Stimulated activated CD4-positive, alpha-beta T cell treated with anti-CD3 and anti-CD28 coated beads, Interleukin-12 subunit alpha, Interleukin-12 subunit beta, amount 100 ng/mL, for 4 hours (primary cell): ENCODE measurements around the gene MMP3.

Source experiments
- DNase-seq: peaks from one replicate; pipeline ENCODE4 v3.0.0-alpha.2; 2020

MMP3 gene

DNA sequence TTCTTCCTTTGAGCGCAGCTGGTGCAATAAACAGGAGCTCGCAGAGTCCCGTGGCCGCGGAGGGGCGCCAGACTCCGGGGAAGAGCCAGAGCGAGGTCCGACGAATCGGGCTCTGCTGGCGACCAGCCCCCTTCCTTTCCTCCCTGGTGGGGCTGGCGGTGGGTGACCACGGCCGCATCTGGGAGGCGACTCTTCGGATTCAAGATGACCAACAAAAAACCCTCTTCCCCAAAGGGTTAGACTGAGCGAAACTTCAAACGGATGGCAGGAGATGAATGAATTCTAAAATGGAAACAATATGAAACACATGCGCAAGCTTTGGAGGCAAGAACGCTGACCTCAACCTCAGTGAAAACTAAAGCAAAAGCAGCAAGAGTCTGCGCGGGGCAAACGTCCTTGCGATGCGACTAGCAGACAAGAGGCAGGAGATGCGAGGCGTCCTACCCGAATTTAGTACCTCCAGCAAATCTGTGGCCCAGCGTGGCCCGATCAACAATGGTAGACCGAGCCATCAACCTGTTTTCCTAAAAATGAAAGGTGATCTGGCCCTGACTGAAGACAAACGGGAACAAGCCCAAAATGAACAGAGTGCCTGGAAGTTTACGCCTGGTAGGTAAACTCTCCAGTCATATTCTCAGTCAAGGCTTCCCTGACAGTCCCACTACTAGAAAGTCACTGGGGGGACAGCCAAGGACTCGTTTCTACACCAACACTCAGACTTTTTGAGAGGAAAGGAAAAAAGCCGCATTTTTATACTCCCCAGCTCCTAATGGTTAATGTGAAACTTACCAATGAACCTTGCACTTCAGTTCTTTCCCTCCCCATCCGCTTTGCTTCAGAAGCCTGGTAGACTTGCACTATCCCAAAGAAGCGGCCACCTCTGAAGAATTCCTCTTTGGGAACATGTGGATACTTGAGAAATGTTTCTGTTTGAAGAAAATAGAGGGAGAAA, 11.6 kb downstream of the MMP3 start:
- no peak for DNase-seq

DNA sequence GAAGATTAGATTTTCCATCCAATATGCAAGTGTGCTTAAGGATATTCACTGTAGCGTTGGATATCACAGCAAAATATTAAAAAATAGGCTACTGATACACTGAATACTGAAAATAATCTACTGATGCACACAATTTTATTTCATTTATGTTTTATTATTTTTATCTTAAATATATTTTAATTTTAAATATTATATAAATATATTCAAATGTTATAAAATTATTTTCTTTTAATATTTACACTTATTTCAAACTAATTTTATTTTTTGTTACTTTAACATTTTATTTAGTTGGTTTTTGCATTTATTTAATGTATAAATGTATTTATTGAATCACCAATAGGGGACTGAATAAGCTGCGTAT, 12.3 kb downstream of the MMP3 start:
- DNase-seq, result no peak

DNA sequence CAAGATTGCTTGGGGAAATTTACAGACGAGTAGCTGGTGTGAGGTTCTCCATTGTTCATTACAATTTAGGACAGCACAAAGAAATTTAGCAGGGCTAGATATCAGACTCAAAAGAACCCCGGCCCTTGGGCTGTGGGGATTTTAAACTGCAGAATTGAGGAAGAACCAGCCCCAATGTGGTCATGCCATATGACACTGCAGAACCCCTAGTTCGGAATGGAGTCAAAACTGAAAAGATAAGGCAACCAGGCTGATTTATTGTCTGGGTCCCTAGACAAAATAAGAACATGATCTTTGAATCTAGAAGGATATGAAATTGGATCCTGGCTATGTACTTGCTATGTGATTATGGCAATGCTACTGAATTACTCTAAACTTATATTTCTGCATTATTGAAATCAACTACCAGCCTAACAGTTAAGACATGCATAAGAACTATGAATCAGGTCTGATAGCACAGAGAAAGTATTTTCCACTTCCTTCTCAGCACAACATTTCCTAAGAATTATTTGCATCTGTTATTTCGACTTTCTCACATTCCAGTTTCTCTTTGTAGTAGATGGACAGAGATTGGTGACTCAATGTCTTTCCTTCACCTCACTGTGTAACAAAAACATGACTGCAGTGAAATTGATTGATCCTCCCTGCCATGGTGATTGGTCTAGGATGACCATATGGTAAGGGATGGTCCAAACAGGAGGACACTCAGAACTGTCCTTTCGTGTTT, 13.2 kb downstream of the MMP3 start:
- DNase-seq, result no peak

DNA sequence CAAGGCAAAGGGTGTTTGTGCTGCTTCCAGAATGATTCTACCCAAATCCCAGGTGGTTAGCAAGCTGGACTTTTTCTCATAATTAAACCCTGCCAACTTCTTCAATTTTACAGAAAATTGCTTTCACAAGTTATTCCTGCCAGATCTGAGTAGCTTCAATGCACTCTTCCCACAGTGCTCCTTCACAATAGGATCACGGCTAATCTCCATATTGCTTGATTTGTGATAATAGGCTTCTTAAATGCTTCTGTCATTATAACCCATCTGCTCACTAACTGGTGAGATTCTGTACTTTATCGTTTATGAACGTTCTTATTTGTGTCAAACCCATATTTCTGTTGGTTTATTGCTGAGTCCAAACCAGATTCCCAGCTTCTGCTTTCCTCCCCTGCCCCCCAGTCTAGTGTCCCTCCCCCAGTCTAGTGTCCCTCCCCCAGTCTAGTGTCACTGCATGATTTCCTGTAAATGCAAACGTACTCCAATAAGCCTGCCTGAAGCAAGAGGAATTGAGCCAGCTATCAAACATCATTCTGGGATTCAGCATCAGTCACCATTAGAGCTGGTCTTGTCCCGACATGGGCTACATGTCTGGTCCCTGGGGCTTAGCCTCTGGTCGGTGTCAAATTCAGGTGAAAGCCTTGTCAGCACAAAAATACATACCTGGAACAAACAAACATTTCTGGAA, 14.0 kb downstream of the MMP3 start:
- no peak for DNase-seq

DNA sequence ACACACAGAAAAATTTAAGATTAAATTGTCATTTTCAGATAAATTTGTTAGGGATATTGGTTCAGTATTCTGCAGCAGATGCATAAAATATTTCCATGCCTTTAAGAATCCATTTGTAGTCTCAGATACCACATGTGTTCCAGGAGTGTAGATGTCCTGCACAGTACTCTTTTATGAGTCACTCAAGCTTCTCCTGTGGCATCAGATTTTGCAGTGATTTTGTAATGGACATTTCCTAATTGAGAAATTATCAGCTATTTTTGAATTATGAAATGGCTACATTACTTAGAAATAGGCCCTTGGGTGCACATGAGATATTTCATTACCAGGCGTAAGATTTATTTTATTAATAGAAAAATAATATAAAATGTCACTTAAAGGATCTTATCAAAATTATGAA, 18.9 kb downstream of the MMP3 start:
- no peak for DNase-seq

DNA sequence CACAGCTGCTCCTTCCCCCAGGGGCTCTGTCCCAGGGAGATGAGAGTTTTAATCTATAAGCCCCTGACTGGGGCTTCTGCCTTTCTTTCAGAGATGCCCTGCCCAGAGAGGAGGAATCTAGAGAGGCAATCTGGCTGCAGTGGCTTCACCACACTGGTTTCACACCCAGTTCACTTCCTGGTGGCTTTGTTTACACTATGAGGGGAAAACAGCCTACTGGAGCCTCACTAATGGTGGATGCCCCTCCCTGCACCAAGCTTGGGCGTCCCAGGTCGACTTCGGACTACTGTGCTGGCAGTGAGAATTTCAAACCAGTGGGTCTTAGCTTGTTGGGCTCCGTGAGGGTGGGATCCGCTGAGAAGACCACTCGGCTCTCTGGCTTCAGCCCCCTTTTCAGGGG, 23.9 kb downstream of the MMP3 start:
- DNase-seq, result no peak

DNA sequence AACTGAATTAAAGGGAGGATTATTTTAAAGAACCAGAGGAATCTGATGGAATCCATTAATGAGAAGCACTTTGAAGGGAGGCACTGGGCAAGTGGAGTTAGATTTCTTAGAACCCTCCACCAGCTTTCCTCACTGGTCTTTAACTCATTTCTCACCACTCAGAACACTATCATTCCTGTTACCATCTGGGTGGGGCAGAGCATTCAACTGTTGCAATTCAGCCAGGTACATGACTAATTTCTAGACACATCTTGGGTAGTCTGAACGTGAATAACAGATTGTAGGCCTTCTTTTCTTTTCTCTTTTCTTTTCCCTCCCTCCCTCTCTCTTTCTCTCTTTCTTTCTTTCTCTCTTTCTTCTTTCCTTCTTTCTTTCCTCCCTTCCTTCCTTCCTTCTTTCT, 29.9 kb downstream of the MMP3 start:
- no peak for DNase-seq

DNA sequence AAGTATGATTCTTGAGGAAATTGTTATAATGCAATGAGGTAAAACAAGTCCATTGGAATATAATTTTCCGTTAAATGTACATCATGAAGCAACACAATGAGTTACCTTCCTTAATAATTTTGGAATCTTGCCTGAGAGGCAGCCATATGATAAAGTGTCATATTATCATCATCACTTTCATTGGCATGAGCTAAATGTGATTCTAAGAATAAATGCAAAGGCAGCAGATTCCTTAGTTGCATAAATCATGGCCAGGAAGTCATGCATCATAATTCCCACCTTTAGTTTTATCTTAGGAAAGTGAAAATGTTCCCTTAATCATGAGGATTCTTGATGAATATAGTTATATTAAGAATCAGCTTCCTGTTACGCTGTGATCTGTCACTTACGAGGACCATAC, 31.2 kb downstream of the MMP3 start:
- DNase-seq, result no peak

DNA sequence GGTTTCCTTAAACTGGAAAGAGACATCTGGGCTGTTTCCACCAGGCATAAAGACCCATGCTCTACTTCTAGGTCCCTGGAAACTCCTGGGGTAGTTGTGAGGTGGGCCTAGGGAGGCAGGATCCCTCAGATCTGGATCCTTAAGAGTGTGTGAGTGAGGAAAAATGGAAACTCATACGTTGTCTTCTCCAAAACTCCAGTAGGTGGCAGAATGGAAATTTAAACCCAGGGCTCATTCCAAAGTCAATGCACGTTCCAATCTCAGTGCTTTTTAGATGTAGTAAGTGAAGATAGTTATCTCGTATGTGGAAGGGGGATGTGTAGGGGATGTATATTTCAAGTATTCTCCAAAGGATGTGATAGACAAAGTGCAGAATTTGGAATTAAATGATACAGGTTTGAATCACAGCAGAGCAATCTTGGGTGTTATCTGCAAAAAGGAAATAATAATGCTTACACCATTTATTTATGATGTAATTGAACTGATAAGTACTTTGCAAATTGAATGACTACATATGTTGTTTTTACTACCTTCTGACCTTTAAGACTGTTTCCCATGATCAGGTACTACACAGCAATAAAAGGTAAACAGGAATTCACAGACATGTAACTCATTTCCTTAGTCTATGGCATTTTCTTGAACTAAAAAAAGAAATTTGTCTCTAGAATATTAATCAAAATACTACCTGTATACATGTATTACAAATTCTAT, 32.3 kb downstream of the MMP3 start:
- DNase-seq, result no peak

DNA sequence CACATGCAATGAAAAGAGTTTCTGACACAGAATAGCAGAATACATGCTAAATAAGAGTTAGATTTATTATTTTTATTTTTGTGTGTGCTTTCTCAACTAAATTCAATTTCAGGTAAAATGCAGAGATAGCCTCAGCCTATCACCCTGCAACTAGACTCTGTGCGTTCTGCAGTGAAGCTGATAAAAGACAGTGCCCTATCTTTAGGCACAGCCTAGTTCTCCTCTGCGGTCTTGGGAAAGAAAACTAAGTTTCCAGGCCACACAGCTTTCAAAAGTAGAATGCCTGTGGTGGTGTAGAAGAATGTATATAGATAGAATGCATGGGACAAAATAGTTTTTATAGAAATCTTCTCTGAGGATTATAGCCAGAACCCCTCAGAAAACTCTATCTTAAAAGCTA, 33.4 kb downstream of the MMP3 start:
- DNase-seq, result no peak

DNA sequence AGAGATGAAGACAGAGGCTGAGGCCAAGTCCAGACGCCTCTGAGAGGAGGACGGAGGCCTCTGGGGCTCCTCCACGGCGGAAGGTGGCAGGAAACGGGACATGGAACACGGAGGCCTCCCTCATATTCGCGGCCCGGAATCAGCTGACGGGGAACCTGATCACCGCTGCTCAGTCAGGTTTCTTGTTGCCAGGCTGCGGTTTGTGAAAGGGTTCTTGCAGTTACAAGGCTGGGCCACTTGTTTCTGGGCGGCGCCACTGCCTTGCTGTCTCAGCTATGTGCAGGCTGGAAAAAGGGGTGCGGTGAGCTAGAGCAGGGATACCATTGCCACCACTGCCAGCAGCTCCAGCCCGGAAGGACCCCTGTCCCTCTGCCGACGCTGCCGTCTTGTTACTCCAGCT, 35.5 kb downstream of the MMP3 start:
- DNase-seq, result no peak

DNA sequence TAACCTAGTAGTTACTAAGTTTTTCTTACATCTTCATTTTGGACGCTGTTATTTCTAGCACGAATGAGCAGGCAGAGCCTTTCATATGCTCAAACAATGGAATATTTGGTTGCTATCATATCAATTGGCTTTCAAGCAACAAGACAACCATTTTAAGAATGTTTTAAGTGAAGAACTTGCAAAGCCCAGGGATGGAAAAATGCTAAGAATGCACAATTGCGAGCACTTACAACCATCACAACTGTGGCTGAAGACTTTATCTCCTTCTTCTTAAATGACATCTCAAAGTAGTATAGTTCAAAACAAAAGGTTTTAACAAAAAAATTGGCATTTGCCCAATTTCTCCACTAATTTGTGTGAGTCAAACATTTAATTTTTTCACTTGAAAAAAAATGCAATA, 37.1 kb downstream of the MMP3 start:
- DNase-seq, result no peak

DNA sequence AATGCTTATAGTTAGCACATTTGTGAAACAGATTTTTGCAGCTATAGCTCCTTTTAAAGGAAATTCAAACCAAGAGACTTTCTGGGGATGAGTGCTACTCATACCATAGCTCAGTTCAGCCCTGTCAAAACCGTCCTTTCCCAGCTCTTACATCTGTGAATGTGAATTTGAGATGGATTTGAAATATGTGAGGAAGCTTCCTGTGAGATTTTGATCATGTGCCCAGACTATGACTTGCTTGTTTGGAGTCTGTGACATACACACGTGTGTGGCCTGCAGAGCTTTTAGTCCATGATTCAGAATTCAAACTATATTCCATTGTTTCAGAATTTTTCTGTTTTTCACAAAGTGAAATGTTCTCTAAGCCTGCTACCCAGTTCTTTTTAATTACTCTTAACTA, 41.1 kb downstream of the MMP3 start:
- no peak for DNase-seq

DNA sequence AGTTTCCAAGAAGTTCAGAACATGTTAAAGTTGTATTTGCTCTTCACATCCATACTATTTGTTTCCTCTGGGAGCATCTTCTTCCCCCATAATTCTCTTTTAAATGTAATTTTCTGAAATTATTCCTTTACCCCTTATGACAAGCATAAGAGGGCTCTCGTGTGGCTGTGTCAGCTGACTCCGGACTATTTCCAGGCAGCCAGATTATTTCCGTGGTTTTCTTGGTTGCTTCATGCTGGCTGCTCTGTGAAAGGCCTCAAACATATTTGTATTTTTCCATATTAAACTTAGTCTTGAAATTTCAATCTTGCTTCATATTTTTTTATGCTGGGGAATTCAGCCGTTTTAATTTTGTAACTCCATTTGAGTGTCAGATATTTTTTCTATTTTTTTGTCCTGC, 42.6 kb downstream of the MMP3 start:
- no peak for DNase-seq

DNA sequence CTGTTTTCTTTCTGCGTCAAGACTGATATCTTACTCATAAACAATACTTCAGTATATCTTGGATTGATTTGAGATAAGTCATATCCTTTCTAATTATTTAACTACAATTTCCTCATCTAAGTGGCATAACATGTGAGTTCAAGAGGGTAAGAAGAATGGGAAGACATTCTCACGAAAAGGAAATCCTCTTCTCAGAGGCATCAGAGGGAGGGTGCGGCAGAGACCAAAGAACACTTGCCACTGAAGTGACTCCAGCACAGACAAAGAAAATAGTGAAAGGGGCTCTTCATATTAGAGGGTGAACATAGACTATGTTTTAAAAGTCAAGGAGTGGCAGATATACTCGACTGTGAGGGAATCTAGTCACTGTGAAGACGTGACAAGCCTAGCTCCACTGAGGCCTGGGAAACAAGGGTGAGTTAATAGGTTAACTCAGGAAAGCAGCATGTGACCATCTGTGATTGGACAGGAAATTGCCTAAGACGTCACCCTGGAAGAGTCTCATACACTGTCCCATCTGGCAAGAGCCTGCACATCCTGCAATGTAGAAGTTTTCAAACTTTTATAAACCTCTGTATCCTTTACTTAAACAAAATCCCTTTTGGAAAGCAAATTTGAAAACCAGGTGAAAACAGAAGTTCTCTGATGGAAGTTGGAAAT, 43.6 kb downstream of the MMP3 start:
- DNase-seq, result no peak

DNA sequence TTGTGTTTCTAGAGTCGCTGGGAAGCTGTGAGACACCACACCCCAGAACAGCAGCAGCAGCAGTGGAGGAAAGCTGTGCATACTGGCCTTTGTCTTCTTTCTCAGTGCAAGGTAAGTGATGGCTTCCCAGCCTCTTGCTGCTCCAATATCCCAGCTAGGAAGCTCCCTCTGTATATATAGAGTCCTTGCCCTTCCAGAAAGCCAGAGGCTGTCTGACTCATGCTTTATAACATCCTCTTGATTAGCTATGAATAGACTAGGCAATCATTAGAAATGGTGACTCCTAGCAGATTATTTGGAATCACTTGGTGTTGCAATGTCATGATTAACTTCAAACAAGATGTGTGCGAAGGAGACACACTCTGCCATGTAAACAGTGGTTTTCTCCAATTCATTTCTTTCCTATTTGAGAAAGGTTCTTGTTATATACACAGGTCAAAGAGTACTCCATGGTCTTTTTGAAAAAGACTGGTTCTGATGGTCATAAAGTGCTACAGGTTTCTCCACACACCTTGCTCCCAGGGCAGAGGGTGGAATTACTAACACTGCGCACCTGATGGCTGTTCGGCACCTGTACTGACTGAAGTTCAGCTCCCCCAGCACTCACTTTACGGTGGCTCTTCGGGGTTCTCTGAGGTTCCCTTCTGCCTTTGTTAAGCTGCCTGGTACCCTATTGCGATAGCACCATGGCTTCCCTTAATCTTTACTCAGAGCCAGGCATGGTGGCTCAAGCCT, 45.2 kb downstream of the MMP3 start, which contains the start of gene MMP1:
MMP1 (minus strand) TSS at position 149 of the 735 bp plus-strand sequence; CDS start at position 81, 68 bp downstream.
- DNase-seq, result no peak

DNA sequence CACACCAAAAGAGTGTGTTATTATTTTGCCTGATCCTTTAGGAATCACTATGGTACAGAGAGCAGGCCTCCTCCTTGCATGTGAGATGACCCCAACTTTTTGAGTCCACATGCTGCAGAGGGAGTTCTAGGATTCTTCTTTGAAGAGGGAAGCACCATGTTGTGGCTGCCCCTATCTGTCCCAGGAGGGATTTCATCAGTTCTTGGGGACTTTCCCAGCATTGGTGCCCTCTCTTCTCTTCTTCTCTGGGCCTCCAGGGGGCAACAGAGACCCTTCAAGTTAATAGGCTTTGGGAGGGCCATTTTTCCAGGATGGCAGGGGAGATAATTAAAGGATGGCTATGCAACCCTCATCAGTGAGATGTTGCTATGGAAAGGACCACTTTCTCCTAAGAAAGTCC, 49.0 kb downstream of the MMP3 start:
- no peak for DNase-seq

DNA sequence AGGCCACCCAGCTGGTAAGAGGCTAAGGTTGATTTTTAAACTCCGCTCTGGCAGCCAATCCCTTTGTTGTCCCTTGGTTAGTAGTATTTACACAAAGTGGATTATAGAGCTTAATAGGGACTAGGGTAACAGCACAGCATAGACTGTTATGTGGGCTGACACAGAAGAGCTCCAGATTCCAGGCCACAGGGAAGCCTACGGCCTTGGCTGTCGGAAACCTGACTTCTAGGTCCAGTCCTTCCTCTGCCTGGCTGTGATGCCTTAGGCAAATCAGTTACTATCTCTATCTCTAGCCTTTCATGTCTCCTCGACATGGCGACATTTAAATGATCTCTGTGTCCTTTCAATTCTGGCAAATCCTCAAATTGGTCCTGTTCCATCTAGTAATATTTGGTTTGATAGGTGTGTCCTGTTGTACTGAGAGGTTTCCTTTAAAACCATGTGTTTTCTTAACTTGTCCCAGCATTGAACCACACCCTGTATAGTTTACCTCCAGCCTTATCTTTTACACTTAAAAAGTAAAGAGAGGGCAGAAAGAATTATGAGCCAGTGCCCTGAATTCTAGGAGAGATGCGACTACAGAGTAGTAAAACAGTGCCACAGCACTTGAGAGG, 49.6 kb downstream of the MMP3 start:
- DNase-seq, result no peak

DNA sequence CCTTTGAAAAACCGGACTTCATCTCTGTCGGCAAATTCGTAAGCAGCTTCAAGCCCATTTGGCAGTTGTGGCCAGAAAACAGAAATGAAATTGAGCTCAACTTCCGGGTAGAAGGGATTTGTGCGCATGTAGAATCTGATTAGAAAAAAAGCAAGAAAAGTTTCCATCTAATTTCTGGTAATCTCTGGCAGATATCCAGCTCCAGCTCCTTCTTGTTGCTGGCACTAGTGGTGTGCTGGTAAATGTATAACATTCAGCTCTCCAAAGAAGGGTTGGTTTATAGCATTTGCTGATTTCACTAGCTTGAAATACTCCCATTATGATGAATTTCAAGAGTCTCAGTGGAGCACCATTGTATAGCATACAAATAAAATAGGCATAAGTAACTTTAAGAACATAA, 50.8 kb downstream of the MMP3 start:
- no peak for DNase-seq

DNA sequence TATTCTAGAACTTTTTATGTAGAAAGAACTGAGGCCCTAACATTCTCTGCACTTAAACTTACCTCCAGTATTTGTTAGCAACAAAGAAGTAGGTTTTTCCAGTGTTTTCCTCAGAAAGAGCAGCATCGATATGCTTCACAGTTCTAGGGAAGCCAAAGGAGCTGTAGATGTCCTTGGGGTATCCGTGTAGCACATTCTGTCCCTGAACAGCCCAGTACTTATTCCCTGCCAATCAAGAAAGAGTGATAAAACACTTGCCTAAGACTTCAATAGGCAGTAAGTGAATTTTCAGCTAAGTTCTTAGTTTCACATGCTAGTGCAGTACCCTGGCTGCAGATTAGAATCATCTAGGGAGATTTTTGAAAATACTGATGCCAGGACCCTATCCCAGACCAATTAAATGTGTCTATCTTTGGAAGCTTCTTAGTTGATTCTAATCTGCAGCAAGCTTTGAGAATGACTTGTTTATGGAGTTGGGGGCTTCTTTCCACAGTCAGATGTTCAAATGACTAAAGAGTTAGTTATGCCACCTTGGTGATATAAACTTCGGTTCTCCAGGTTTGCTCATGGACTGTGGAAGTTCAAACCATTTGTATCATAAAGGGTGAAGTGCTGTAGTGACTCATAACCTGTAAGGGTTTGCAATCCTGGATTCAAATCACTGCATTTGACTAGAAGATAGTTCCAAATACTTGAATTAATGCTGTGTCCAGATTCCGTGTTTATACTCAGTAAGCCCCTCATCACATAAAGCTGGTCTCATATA, 52.0 kb downstream of the MMP3 start:
- no peak for DNase-seq
